HG03565 (cell line): ENCODE data around the gene MEIOB.

Experiments used
- ATAC-seq: cut with Tn5 transposase; IDR thresholded peaks from one replicate; pipeline ENCODE4 v1.9.1; 2021; ENCODE audit warnings: mild to moderate bottlenecking, moderate library complexity; ENCODE audit not compliant: unreplicated experiment

Gene MEIOB

DNA sequence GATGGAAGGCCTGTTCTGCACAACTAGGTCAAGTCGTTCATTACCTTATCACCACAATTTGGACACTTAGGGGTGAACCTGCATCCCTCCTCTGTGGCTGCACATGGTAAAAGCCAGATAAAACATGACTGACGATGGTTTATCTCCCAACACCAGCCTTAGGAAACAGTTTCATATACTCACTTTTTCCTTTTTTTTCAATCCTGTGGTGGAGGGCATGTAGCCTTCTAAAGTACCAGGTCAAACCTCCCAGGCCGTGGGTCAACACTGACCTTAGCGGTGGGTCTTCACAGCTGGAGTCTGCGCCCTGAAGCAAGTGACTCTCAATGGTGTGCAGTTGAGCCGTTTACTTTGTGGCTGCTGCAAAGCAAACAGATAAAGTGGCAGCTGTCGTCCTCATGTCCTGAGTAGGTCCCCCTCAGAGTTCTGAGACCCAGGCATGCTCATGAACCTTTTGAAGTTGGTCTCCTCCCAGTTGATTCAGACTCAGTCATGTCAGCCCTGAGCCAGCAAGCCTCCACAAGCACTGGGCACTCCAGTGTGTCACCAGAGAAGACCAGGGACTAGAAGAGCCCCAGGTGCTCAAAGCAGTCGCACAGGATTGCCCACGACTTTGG lies 39.0 kb downstream of the MEIOB start:
- no peak for ATAC-seq

DNA sequence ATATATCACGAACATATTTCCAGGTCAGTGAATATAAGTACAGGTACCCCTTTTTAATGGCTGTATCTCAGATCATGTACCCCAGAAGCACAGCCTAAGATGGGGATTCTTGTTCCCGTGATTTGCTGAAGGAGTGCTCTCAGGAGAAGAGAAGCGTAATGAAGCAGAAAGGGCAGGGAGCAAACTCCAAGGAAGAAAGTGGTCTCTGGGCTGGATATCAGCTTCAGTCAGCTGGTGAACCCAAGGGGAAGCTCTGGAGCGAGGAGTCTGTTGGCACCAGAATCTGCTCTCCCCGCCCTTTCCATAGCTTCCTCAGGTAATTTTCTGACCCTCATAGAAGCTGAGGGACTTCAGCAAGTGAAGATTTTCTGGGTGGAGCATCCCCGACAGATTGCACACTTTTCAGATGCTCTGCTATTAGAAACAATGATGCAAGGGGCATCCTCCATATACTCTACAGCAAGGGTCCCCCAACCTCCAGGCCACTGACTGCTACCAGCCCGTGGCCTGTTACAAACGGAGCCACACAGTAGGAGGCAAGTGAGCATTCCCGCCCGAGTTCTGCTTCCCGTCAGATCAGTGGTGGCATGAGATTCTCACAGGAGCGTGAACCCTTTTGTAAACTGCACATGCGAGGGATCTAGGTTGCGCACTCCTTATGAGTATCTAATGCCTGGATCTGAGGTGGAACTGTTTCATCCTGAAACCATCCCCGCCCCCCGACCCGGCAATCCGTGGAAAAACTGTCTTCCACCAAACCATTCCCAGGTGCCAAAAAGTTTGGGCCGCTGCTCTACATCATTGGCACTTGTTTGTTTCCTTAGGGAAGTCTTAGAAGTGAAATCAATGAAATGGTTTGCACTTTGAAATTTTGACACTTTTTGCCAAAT lies 40.5 kb downstream of the MEIOB start:
- no peak for ATAC-seq

DNA sequence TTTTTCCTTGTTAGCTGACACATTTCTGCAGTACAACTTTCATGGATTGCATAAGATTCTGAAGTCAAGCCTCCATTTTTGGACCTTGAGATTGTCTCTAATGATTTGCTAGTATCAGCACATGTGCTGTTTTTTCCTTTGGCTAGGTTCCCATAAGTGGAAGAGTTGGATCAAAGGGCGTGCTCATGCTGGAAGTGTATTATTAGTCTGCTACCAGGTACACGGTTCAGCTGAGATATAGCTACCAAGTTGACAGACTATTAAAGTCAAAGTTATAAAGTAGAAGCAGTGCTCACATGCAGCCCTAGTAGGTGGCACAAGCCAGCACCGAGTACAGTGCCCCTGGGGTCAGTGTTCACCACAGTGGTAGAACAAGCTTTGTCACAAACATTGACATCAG lies 41.8 kb downstream of the MEIOB start:
- no peak for ATAC-seq

DNA sequence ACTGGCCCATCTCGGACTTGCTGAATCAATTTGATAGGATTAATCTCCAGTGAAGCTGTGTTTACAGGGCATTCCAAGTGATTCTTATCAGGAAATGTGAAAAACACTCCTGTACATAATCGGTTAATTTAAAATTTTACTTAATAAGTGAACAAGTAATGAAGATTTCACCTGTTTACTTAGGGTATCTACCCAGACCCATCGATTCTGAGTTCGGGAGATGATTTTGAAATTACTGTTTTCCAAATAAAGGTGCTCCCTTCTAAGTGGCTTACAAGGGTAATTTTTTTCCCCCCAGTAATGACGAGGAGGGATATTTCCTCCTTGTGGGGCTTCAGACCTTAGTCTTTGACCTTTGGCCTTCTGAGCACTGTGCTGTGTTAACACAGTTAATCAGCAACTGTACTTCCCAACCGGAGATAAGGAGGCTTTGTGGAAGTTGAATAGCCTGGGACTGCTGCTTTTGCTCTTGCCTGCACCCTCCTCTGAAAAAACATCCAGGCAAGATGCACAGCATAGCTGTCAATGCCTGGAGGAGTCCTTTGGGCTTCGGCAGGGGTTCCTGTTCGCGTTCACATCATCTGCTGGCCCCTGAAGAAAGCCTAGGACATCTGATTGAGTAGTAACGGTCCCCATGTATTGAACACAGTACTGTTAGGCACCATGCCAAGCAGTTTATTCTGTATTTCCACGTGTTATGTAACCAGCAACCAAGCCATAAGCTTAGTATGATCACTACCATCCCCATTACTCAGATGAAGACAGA lies 43.1 kb downstream of the MEIOB start:
- ATAC-seq: no peak

DNA sequence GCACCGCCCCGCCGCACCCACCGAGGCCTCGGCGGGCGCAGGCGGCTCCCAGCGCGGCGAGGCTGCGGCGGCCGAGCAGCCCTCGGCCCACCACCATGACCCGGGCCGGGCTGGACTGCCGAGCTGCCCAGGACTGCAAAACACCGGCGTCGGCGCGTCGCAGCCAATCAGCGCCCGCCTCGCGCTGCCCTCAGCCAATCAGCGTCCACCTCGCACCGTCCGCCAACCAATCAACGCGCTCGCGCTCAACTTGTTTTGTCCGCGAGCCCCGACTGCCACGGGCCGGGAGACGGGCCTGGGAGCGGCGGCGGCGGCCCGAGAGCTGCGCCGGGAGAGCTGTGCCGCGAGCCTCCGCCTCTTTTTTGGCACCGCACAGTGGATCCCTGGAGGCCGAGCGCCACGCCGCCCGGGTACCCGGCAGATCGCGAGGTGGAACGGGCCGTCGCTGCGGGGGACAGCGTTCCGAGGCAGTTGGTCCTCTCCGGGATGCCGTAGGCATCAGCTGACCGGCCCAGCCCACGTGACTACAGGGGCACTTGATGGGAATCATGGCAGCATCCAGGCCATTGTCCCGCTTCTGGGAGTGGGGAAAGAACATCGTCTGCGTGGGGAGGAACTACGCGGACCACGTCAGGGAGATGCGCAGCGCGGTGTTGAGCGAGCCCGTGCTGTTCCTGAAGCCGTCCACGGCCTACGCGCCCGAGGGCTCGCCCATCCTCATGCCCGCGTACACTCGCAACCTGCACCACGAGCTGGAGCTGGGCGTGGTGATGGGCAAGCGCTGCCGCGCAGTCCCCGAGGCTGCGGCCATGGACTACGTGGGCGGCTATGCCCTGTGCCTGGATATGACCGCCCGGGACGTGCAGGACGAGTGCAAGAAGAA lies 45.0 kb downstream of the MEIOB start, which contains the start of the genes FAHD1 and HAGH:
TSS of gene FAHD1 (plus strand) at position 516 of the 883 bp plus-strand sequence. CDS start at position 549, 33 bp downstream.
TSS of gene HAGH (minus strand) at position 135 of the 883 bp plus-strand sequence. CDS start at position 97, 38 bp downstream.
- ATAC-seq: peak; percentile 63

DNA sequence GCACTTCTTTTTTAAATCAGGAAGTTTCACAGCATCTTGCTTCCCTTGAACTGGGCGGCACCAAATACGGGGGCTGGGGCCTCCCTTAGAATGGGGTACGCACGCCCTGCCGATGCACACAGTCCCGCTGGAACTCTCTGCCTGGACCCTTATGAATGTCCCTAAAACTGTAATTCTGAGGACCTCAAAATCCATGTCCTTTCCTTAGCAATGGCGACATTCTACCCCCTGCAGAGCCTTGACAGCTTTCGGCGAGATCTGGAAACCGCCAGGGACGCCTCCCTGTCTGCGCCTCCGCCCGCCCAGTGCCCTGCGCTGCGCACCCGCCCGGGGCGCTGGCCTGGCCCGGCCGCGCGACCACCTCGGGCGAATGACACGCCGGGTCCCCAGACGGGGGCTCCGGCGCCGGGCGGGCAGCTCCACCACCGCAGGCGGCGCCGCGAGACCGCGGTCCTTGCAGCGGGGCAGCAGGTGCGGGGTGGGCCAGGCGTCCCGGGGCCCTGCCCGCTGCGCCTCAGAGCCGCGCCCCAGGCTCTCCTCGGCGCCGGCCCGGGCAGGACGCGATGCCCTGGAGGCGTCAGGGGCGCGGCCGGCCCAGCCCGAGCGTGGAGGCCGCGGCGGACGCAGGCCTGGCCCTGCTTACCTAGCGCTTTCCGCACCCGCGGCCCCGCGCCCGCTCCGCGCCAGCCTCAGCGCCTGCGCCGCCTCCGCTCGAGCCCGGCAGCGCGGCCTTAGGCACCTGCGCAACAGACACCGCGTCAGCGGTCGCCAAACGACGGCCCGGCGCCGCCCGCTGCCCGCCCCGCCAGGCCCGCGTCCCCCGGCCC lies 45.9 kb downstream of the MEIOB start:
- peak; percentile 44 for ATAC-seq

DNA sequence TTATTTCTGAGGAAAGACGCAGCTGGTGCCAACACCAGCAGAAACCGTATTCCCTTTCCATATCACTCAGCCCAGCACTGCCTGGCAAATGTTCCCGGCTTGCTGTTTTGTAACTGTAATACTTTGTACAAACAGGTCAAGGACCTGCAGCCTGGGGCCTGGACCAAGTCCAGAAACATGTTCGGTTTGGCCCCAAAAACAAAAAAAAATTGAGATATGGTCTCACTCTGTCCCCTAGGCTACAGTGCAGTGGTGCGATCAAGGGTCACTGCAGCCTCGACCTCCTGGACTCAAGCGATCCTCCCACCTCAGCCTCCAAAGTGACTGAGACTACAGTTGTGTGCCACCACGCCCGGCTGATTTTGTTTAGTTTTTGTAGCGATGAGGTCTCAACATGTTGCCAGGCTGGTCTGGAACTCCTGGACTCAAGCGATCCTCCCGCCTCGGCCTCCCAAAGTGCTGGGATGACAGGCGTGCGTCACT lies 46.5 kb downstream of the MEIOB start:
- ATAC-seq: no peak

DNA sequence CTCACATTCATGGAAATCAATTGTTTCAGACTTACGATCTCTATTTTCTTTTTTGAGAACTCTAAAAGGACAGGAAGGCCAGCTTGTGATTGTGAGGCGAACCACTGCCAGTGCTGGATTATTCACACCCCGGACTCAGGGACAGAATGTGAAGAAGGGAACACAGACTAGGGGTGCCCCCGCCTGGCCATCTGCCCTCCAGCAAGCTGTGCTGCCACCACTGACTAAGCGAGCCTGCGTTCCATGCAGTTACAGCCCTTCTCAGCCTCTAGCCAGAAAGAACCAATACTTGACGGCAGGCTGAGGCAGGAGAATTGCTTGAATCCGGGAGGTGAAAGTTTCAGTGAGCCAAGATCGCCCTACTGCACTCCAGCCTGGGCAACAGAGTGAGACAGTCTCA lies 48.1 kb downstream of the MEIOB start:
- no peak for ATAC-seq

DNA sequence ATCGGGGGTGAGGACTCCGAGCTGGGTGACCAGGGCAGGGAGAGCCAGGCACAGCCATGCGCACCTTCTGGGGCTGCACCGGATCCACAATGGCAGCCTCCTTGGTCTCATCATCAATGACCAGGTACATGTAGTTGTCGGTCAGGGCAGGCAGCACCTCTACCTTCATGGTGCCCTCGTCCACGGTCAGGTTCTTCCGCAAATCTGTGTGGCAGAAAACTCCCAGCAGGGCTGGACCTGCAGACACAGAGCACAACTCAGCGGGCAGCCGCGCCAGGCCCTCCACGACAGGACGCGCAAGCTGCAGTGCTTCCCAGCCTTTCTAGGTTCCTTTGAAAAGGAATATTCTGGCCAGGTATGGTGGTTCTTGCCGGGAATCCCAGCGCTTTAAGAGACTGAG lies 49.2 kb downstream of the MEIOB start:
- ATAC-seq: no peak

DNA sequence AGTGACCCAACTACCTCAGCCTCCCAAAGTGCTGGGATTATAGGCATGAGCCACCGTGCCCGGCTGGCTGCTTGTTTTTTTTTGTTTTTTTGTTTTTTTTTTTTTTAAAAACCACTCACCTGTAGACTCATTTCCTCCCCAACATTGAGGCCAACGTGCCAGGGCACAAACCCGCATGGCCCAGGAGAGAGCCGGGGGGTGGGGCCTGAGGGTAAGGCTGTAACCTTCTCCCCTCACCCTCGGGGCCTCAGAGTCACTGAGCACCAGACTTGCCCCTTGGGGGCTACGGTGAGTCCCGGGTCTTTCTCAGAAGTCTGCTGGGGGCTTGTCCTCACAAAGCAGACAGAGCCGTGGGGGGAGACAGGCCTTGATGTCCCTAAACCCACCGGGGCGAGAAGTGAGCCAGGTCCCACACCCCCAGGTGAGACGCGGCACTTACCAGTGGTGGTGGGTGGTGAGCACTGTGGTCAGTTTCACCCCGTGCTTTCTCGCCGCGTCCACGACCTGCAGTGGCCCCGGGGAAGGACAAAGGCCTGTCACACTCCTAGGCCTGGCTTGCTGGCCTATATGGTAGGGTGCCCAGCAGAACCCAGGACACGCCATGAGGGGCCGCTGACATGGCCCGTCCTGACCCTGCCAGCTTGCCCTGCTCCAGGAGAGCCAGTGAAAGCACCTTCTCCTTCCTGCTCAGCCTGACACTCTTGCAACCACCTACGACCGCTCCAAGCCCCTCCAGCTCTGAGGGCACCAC lies 49.9 kb downstream of the MEIOB start:
- ATAC-seq: no peak

DNA sequence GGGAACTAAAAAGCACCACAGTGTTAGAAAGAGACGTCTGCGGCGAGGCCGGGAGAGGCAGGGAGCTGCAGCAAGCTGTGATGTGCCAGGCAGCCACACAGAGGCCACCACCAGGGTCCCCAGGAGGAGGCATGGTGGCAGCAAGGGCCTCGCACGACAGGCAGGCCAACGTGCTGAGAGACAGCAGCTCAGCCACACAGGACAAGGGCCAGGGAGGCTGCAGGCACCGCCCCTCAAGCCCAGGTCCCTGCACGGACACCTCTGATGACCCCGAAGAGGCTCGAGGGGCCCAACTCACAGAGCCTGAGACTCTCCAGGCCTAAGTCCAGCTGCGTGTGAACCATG lies 51.0 kb downstream of the MEIOB start:
- ATAC-seq: no peak

DNA sequence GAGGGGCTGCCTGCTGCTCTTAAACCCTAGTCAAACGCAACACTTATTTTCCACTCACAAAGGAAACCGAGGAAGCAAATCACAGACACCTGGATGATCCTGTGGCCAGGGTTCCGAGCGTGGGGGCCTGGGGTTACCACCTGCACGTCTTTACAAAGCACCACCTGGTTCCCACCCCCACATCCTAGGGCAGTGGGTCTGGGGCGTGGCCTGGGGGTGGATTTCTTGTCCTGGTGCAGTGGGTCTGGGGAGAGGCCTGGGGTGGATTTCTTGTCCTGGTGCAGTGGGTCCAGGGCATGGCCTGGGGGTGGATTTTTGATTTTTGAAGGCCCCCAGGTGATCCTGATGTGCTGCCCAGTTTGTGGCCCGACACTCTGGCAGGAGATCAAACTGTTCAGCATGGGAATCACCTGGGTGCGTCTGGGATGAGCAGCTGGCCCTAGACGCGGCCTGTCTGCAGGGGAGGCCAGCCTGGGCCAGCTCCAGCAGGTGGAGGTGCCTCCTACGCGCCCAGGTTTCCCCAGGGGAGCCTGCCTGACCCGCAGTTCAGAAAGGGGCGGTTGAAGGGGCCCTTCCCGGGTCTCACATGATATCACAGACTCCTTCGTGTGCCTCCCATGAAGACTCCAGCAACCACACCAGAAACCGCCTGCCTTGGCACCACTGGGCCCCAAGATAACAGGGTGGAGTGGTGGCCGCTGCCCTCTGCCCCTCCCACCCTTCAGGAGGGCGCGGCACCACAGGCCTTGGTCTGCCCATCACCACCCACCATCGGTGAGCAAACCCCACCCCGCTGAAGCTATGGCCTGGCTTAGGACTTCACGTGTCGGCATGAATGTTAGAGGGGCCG lies 51.6 kb downstream of the MEIOB start:
- ATAC-seq: no peak

DNA sequence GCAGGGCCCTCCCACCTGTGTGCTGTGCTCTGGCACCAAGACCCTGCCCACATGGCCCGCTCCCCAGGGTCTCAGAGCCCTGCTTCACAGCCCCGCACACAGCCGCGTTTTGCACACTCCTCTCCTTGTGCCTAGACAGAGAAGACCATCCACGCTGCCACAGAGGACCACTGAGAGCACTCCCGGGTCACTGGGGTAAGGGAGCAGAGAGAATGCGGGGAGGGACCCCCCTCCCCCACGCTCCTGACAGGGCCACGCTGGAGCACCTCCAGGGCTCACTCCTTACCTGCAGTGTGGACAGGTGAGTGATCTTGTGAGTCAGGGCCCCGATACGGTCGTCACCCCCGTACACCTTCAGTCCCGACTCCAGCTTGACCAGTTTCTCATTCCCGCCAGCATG lies 52.4 kb downstream of the MEIOB start:
- no peak for ATAC-seq

DNA sequence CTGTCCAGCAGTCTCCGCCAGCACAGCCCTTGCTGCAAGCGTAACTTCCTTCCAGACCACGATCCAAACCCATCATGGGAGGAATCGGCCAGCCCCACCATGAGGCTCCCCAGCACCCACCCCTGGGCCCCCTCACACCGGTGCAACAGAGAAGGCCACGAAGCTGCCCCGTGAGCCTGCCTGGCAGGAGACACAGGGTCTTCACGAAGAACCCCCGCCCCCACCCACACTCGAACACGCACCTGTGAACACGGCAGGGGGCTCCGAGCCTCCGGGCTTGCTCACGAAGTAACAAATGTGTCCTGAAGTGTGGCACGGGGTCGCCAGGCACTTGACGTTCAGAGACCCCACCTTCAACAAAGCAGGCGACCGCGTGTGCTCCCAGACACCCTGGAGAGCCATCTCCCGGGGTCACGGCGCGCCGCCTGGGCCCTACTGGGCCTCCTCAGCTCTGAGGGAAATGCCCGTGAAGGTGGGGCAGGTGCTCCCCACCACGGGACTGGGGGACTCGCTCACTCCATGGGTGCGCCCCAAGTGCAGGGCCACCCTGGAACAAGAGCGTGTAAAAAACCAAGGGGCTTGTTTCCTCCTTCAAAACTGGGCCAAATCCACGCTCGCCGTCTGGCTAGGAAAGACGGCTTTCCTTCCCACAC lies 53.0 kb downstream of the MEIOB start:
- ATAC-seq: no peak

DNA sequence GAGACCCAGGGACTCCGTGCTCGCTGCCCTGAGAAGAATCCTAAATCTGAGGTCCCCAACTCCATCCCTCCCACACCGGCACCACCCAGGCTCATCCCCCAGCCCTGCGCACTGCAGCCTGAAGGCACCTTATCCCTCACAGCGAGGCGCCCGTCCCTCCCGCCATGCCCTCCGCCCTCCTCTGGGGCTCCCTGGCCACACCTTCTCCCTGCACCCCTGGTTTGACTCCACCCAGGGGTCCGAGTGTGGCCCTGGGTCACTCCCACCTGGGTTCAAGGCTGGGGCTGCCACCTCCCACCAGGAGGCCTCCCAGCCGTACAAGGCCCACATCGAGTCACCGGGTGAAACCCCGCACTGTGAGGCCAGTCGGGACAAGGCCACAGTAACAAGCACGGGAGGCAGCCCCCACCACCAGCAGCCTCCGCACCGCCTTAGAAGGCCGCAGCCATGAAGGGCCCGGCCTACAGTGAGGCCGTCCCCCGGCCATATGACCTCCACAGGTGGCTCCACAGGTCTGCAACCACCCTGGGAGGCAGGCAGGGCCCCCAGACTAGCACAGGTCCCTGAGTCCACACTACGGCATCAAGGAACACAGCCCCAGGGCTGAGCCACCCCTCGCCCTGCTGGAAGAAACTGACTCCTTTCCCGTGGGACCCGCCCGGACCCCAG lies 53.6 kb downstream of the MEIOB start:
- ATAC-seq: no peak

DNA sequence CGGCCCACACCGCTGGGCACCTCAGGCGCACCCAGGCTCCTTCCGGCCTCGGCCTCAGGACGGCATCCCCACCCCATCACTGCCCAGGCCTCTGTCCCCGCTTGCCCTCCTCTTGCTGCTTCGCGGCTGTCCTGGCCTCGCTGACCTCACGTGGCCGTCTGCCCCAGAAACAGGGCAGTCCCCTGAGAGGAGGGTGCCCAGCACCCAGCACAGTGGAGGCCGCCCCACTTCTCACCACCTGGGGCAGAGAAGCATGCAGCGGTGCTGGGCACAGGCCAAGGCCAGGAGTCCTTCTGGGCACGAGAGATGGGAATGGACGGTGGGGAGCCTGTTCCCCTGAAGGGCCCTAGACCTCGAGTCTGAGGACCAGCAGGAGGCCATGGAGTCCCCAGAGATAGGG lies 54.2 kb downstream of the MEIOB start:
- no peak for ATAC-seq

DNA sequence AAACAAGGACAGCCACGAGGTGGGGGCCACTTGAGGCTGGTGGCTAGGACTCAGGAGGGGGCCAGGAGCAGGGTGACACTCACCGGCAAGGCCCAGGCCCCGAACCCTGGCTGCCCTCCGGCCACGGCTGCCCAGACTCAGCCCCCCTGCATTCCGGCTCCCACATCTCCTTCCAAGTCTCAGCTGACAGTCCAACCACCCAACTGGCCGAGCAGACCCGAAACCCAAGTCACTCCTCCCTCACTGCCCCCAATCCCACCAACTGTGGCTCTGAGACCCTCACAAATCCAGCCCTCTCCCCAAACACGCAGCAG lies 54.7 kb downstream of the MEIOB start:
- no peak for ATAC-seq
